Loucy (cell line): ENCODE measurements around the gene BHLHE40.

Experiments used
- H2AFZ ChIP-seq: fragments of 200-600 bp; sonication (generic); 2 replicates; pipeline ENCODE4 v1.6.0; 2016; ENCODE audit warnings: antibody characterized with exemption, mild to moderate bottlenecking, low read length, moderate library complexity
- H3F3A ChIP-seq: fragments of 200-600 bp; 2 replicates; pipeline ENCODE4 v1.6.0; 2016; ENCODE audit warnings: antibody characterized with exemption, low read depth, mild to moderate bottlenecking
- H3K27me3 ChIP-seq: fragments of 200-600 bp; sonication (generic); 2 replicates; pipeline ENCODE4 v1.6.1; 2014; ENCODE audit warnings: low read length, mild to moderate bottlenecking; ENCODE audit not compliant: insufficient read depth, poor library complexity, severe bottlenecking
- H3K36me3 ChIP-seq: fragments of 200-600 bp; sonication (generic); 2 replicates; pipeline ENCODE4 v1.6.1; 2016; ENCODE audit warnings: low read length; ENCODE audit not compliant: insufficient read depth
- H3K4me1 ChIP-seq: fragments of 200-600 bp; sonication (generic); 2 replicates; pipeline ENCODE4 v1.5.1; 2014; ENCODE audit warnings: low read length, mild to moderate bottlenecking; ENCODE audit not compliant: insufficient read depth, poor library complexity, severe bottlenecking
- H3K4me2 ChIP-seq: fragments of 200-600 bp; sonication (generic); 2 replicates; pipeline ENCODE4 v1.6.0; 2014; ENCODE audit warnings: antibody characterized with exemption, low read length, low read depth, mild to moderate bottlenecking; ENCODE audit not compliant: poor library complexity, severe bottlenecking
- H3K4me3 ChIP-seq: fragments of 200-600 bp; sonication (generic); 2 replicates; pipeline ENCODE4 v1.5.1; 2014; ENCODE audit warnings: low read length, mild to moderate bottlenecking, mixed read lengths; ENCODE audit not compliant: poor library complexity, severe bottlenecking
- H3K79me2 ChIP-seq: fragments of 200-600 bp; sonication (generic); 2 replicates; pipeline ENCODE4 v1.6.1; 2014; ENCODE audit warnings: low read length; ENCODE audit not compliant: insufficient read depth
- H3K9ac ChIP-seq: fragments of 200-600 bp; sonication (generic); 2 replicates; pipeline ENCODE4 v1.6.0; 2014; ENCODE audit warnings: mild to moderate bottlenecking, low read depth, low read length, moderate library complexity; ENCODE audit not compliant: poor library complexity, severe bottlenecking
- H3K9me2 ChIP-seq: fragments of 200-600 bp; sonication (generic); replicated peaks from 2 replicates; pipeline ENCODE4 v1.6.1; 2016; ENCODE audit warnings: low read depth, low read length, mixed read lengths
- H3K9me3 ChIP-seq: fragments of 200-600 bp; sonication (generic); 2 replicates; pipeline ENCODE4 v1.6.1; 2014; ENCODE audit warnings: mild to moderate bottlenecking, antibody characterized with exemption, low read length, low read depth; ENCODE audit not compliant: insufficient read depth
- H4K20me1 ChIP-seq: fragments of 200-600 bp; sonication (generic); 2 replicates; pipeline ENCODE4 v1.6.0; 2014; ENCODE audit warnings: antibody characterized with exemption, low read length, mild to moderate bottlenecking; ENCODE audit not compliant: insufficient read depth, poor library complexity, severe bottlenecking
- EZH2phosphoT487 ChIP-seq: fragments of 200-600 bp; IDR thresholded peaks from 2 replicates; pipeline ENCODE4 v1.6.1; 2018; ENCODE audit warnings: antibody characterized with exemption, mild to moderate bottlenecking, moderate library complexity, borderline replicate concordance
- TF ChIP-seq, protein P1 (sequence below): fragments of 200-600 bp; sonication (generic); conservative IDR thresholded peaks from 2 replicates; pipeline ENCODE4 v1.5.1; 2014; ENCODE audit warnings: mild to moderate bottlenecking, antibody characterized with exemption, low read length

Gene BHLHE40

GRCh38 chr3:4953119-4953518 lies 26.1 kb upstream of the BHLHE40 start:
- no peaks in the 10 kb centered on the region for H3K36me3 ChIP-seq
- no peak overlapping the region for H3K9ac ChIP-seq
- H3K9me3 ChIP-seq: no peaks in the 10 kb centered on the region
- TF ChIP-seq, protein P1, sequence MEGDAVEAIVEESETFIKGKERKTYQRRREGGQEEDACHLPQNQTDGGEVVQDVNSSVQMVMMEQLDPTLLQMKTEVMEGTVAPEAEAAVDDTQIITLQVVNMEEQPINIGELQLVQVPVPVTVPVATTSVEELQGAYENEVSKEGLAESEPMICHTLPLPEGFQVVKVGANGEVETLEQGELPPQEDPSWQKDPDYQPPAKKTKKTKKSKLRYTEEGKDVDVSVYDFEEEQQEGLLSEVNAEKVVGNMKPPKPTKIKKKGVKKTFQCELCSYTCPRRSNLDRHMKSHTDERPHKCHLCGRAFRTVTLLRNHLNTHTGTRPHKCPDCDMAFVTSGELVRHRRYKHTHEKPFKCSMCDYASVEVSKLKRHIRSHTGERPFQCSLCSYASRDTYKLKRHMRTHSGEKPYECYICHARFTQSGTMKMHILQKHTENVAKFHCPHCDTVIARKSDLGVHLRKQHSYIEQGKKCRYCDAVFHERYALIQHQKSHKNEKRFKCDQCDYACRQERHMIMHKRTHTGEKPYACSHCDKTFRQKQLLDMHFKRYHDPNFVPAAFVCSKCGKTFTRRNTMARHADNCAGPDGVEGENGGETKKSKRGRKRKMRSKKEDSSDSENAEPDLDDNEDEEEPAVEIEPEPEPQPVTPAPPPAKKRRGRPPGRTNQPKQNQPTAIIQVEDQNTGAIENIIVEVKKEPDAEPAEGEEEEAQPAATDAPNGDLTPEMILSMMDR: no peak
- TF ChIP-seq EZH2phosphoT487: no peak
- H3K4me2 ChIP-seq: no peak overlapping the region
- no peaks in the 10 kb centered on the region for H4K20me1 ChIP-seq
- H3F3A ChIP-seq: no peaks in the 10 kb centered on the region
- no peaks in the 10 kb centered on the region for H3K4me1 ChIP-seq
- H3K27me3 ChIP-seq: no peaks in the 10 kb centered on the region
- H3K4me3 ChIP-seq: no peak overlapping the region
- H3K9me2 ChIP-seq: no peaks in the 10 kb centered on the region
- H3K79me2 ChIP-seq: no peaks in the 10 kb centered on the region
- no peak overlapping the region for H2AFZ ChIP-seq

DNA sequence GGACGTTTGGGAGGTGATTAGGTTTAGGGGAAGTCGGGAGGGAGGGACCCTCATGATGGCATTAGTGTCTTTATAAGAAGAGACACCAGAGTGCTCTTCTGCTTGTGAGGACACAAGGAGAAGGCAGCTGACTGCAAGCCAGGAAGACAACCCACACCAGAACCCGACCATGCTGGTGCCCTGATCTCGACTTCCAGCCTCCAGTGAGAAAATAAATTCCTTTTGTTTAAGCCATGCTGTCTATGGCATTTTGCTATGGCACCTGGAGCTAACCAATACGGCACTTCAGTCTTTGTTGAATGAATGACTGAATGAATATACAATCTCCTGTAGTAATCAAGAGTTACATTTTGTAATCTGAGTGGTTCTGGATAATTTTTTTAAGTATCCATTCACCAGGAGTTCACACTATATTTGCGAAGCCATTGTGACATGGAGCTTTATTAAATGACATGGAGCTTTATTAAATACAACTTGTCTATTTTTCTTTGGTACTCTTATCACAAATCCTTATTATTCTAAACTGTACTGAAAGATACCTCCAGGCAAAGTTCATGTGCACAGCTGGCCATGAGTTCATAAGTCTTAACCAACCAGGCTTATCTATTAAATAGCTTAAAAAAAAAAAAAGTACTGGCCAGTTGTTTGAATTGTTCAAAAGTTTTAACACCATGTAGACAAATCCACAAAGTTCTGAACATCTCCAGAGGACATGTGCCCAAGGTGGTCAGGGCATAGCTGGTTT lies 24.8 kb upstream of the BHLHE40 start:
- H3K4me1 ChIP-seq: no peaks in the 10 kb centered on the region
- no peaks in the 10 kb centered on the region for H3K9me2 ChIP-seq
- H3K9ac ChIP-seq: no peak overlapping the region
- H3F3A ChIP-seq: no peaks in the 10 kb centered on the region
- H2AFZ ChIP-seq: no peak overlapping the region
- no peaks in the 10 kb centered on the region for H3K27me3 ChIP-seq
- no peaks in the 10 kb centered on the region for H3K36me3 ChIP-seq
- H3K9me3 ChIP-seq: peaks cover 5% of the 10 kb centered on the region; the same call in 1 of the 2 replicates
- TF ChIP-seq EZH2phosphoT487: no peak
- TF ChIP-seq, protein P1: no peak
- no peak overlapping the region for H3K4me3 ChIP-seq
- no peak overlapping the region for H3K4me2 ChIP-seq
- no peaks in the 10 kb centered on the region for H4K20me1 ChIP-seq
- no peaks in the 10 kb centered on the region for H3K79me2 ChIP-seq

DNA sequence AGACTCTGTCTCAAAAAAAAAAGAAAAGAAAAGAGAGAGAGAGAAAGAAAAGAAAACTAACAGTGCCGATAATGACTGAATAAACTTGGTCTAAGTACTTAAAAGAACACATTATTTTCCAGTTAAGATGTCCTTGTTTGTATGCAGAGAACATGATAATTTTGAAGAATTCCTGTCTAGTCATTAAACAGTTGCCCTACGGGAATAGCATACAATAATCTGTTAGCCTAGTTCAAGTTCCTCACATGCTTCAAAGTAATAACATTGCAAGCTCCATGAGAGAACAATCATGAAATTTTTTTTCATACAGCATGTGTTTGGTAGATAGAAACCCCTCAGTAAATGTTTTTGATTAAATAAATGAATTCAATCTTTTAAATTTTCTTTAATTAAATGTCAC lies 23.1 kb upstream of the BHLHE40 start:
- TF ChIP-seq, protein P1: no peak
- no peak for TF ChIP-seq EZH2phosphoT487
- H3K36me3 ChIP-seq: no peaks in the 10 kb centered on the region
- no peak overlapping the region for H3K4me2 ChIP-seq
- H3K9me3 ChIP-seq: peaks cover 5% of the 10 kb centered on the region; the same call in 1 of the 2 replicates
- no peaks in the 10 kb centered on the region for H3F3A ChIP-seq
- H3K9ac ChIP-seq: no peak overlapping the region
- no peaks in the 10 kb centered on the region for H3K27me3 ChIP-seq
- no peaks in the 10 kb centered on the region for H3K9me2 ChIP-seq
- H3K4me3 ChIP-seq: no peak overlapping the region
- H3K79me2 ChIP-seq: no peaks in the 10 kb centered on the region
- H3K4me1 ChIP-seq: no peaks in the 10 kb centered on the region
- H4K20me1 ChIP-seq: no peaks in the 10 kb centered on the region
- H2AFZ ChIP-seq: no peak overlapping the region
